Neural cell (in vitro differentiated cells): Measurements from ENCODE around the gene PARD6A. TPM values are rescaled to one million over a fixed set of nuclear protein-coding genes. Genes with fewer than 3 reads are reported as not detected.

Experiments used
- H2AFZ ChIP-seq: fragments of 200-600, 300-800 bp; sonication (generic), shearing (Covaris generic); 2 replicates; pipeline ENCODE4 v1.6.0; 2014; ENCODE audit warnings: low read depth, mild to moderate bottlenecking, antibody characterized with exemption, low read length, moderate library complexity
- H3F3A ChIP-seq: fragments of 200-600 bp; shearing (Covaris generic); 2 replicates; pipeline ENCODE4 v1.6.1; 2016; ENCODE audit warnings: mild to moderate bottlenecking, moderate library complexity, mixed read lengths, antibody characterized with exemption, low read length; ENCODE audit not compliant: insufficient read depth, poor library complexity, severe bottlenecking
- H3K27ac ChIP-seq: fragments of 200-600, 300-800 bp; sonication (generic), shearing (Covaris generic); 2 replicates; pipeline ENCODE4 v1.5.1; 2014; ENCODE audit warnings: mild to moderate bottlenecking, low read length, moderate library complexity
- H3K27me3 ChIP-seq: fragments of 300-800, 200-600 bp; sonication (generic), shearing (Covaris generic); 2 replicates; pipeline ENCODE4 v1.6.0; 2014; ENCODE audit warnings: mild to moderate bottlenecking, low read depth, low read length, moderate library complexity; ENCODE audit not compliant: insufficient read depth
- H3K36me3 ChIP-seq: fragments of 300-800, 200-600 bp; sonication (generic), shearing (Covaris generic); 2 replicates; pipeline ENCODE4 v1.5.1; 2014; ENCODE audit warnings: mild to moderate bottlenecking, antibody characterized with exemption, low read length, moderate library complexity; ENCODE audit not compliant: insufficient read depth
- H3K4me2 ChIP-seq: fragments of 300-800, 200-600 bp; sonication (generic), shearing (Covaris generic); 2 replicates; pipeline ENCODE4 v1.6.0; 2014; ENCODE audit warnings: mild to moderate bottlenecking, low read length
- H3K4me3 ChIP-seq: fragments of 300-800, 200-600 bp; sonication (generic), shearing (Covaris generic); 2 replicates; pipeline ENCODE4 v1.5.1; 2014; ENCODE audit warnings: mild to moderate bottlenecking, low read length, moderate library complexity
- H3K79me2 ChIP-seq: fragments of 200-600 bp; shearing (Covaris generic); replicated peaks from 2 replicates; pipeline ENCODE4 v1.6.0; 2014; ENCODE audit warnings: mild to moderate bottlenecking, low read length, moderate library complexity; ENCODE audit not compliant: insufficient read depth
- H3K9ac ChIP-seq: fragments of 300-800, 200-600 bp; sonication (generic), shearing (Covaris generic); 2 replicates; pipeline ENCODE4 v1.6.1; 2016; ENCODE audit warnings: mild to moderate bottlenecking, low read length, mixed read lengths
- H3K9me2 ChIP-seq: fragments of 200-600 bp; shearing (Covaris generic); 2 replicates; pipeline ENCODE4 v1.6.1; 2016; ENCODE audit warnings: mild to moderate bottlenecking, low read length, mixed read lengths; ENCODE audit not compliant: insufficient read depth
- H3K9me3 ChIP-seq: fragments of 200-600, 300-800 bp; sonication (generic), shearing (Covaris generic); 2 replicates; pipeline ENCODE4 v1.6.1; 2016; ENCODE audit warnings: mild to moderate bottlenecking, mixed run types, low read length, moderate library complexity, mixed read lengths
- H4K20me1 ChIP-seq: fragments of 200-600 bp; shearing (Covaris generic); 2 replicates; pipeline ENCODE4 v1.6.1; 2016; ENCODE audit warnings: mild to moderate bottlenecking, mixed run types; ENCODE audit not compliant: insufficient read depth
- CTCF ChIP-seq: fragments of 450-650 bp; IDR thresholded peaks from 2 replicates; pipeline ENCODE4 v1.5.1; 2014; ENCODE audit warnings: antibody characterized with exemption, mild to moderate bottlenecking, moderate library complexity; ENCODE audit not compliant: poor library complexity, severe bottlenecking
- EP300 ChIP-seq: fragments of 450-650 bp; conservative IDR thresholded peaks from 2 replicates; pipeline ENCODE4 v1.6.1; 2014; ENCODE audit warnings: antibody characterized with exemption, mild to moderate bottlenecking, moderate library complexity; ENCODE audit not compliant: poor library complexity, severe bottlenecking
- EZH2 ChIP-seq: fragments of 200-600, 300-800 bp; shearing (Covaris generic), sonication (generic); IDR thresholded peaks from 2 replicates; pipeline ENCODE4 v1.6.1; 2014; ENCODE audit warnings: antibody characterized with exemption, low read length, borderline replicate concordance, mild to moderate bottlenecking; ENCODE audit not compliant: insufficient read depth, poor library complexity, severe bottlenecking
- MXI1 ChIP-seq: fragments of 450-650 bp; conservative IDR thresholded peaks from 2 replicates; pipeline ENCODE4 v1.6.1; 2014; ENCODE audit warnings: antibody characterized with exemption, mild to moderate bottlenecking; ENCODE audit not compliant: poor library complexity, severe bottlenecking
- POLR2AphosphoS5 ChIP-seq: IDR thresholded peaks from 2 replicates; pipeline ENCODE4 v1.6.1; 2012
- RAD21 ChIP-seq: fragments of 450-650 bp; conservative IDR thresholded peaks from 2 replicates; pipeline ENCODE4 v1.6.1; 2014; ENCODE audit warnings: antibody characterized with exemption, mild to moderate bottlenecking, moderate library complexity
- REST ChIP-seq: IDR thresholded peaks from 2 replicates; pipeline ENCODE4 v1.6.1; 2012; ENCODE audit warnings: borderline replicate concordance
- SMC3 ChIP-seq: fragments of 450-650 bp; conservative IDR thresholded peaks from 2 replicates; pipeline ENCODE4 v1.6.1; 2014; ENCODE audit warnings: antibody characterized with exemption, mild to moderate bottlenecking, moderate library complexity; ENCODE audit not compliant: poor library complexity
- TAF1 ChIP-seq: IDR thresholded peaks from 2 replicates; pipeline ENCODE4 v1.6.1; 2012; ENCODE audit warnings: low read depth
- polyA plus RNA-seq: library from polyadenylated mRNA; depleted of rRNA; stranded (reverse); fragments of >200 nt; gene quantifications from 2 replicates; pipeline ENCODE4 v1.2.3, GENCODE V29; 2014

PARD6A gene
- polyA plus RNA-seq, 1 donor from 2014 or later = 34.8 TPM

- H2AFZ ChIP-seq = no peak overlapping the region
- no peaks in the 10 kb centered on the region for H3K36me3 ChIP-seq
- H3K4me2 ChIP-seq = peak overlapping the region; percentile 37
- no peaks in the 10 kb centered on the region for H3K9me2 ChIP-seq
- no peak for TF ChIP-seq REST
- TF ChIP-seq CTCF = no peak
- no peak for TF ChIP-seq EZH2
- no peak for TF ChIP-seq POLR2AphosphoS5
- no peak for TF ChIP-seq SMC3
- no peak for TF ChIP-seq EP300
- TF ChIP-seq MXI1 = no peak
- TF ChIP-seq RAD21 = no peak
- TF ChIP-seq TAF1 = no peak
- H3F3A ChIP-seq = no peaks in the 10 kb centered on the region
- peaks cover 4% of the 10 kb centered on the region for H3K79me2 ChIP-seq
- H4K20me1 ChIP-seq = no peaks in the 10 kb centered on the region
- H3K9ac ChIP-seq = peak overlapping the region; percentile 80
- H3K9me3 ChIP-seq = no peaks in the 10 kb centered on the region
- no peak overlapping the region for H3K27ac ChIP-seq
- peaks cover 29% of the 10 kb centered on the region for H3K27me3 ChIP-seq
- peak overlapping the region; percentile 97 for H3K4me3 ChIP-seq
Measured at GRCh38 chr16:67653789-67654402, 6.9 kb upstream of the PARD6A start.

- no peaks in the 10 kb centered on the region for H3K9me2 ChIP-seq
- H2AFZ ChIP-seq = no peak overlapping the region
- peak overlapping the region; percentile 97 for H3K4me3 ChIP-seq
- H3K79me2 ChIP-seq = peaks cover 10% of the 10 kb centered on the region
- H3K4me2 ChIP-seq = no peak overlapping the region
- no peak for TF ChIP-seq MXI1
- no peak for TF ChIP-seq CTCF
- TF ChIP-seq TAF1 = no peak
- no peak overlapping the region for H3K27ac ChIP-seq
- no peaks in the 10 kb centered on the region for H3K36me3 ChIP-seq
- no peaks in the 10 kb centered on the region for H3K9me3 ChIP-seq
- no peak overlapping the region for H3K9ac ChIP-seq
- peaks cover 24% of the 10 kb centered on the region for H3K27me3 ChIP-seq
- no peaks in the 10 kb centered on the region for H4K20me1 ChIP-seq
- no peaks in the 10 kb centered on the region for H3F3A ChIP-seq
Measured at GRCh38 chr16:67654403-67654911, 6.3 kb upstream of the PARD6A start.
